AG10803 (cell line): ENCODE results near the gene FREM2.

Experiments used
- DNase-seq: peaks from one replicate; pipeline ENCODE4 v3.0.0; 2010; ENCODE audit warnings: low read depth
- H3K4me3 ChIP-seq: 2 replicates; pipeline ENCODE4 v1.5.1; 2011; ENCODE audit warnings: mild to moderate bottlenecking, low read length, control low read depth
- CTCF ChIP-seq: conservative IDR thresholded peaks from 2 replicates; pipeline ENCODE4 v1.5.1; 2011; ENCODE audit warnings: mild to moderate bottlenecking, low read length, control low read depth, inconsistent platforms

Gene FREM2

DNA sequence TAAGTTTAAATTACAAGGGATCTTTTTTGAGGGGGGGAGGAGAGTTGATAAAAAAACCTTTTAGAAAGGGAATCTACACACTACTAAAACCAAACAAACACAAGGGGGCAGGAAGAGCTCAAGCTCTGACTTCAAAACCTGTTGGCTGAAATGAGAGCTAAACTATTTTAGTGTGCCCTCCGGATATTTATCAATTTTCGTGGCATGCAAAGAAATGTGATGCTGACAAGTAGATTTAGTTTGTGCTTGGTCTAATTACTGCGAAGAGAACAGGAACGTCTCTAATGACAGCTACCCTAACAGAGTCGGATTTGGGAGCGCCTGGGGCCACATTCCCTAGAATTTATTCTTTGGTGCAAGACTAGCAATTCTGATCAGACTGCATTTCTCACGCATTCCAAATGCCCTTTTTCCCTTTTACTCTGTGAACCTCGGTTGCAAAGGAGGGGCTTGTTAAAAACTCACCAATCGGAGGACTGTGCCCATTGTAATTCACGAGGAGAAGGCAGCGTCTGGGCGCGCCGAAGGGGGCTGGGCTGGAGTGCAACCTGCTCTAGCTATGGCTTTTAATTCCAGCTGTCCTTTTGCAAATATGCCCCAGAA lies 802 bp upstream of the FREM2 start:
- H3K4me3 ChIP-seq = no peak overlapping the region
- TF ChIP-seq CTCF = 0 out of 2 replicates have a peak, but pooled peaks have one; percentile 2
- DNase-seq = no peak

- H3K4me3 ChIP-seq = no peak overlapping the region; the same call in 1 of the 2 replicates
Observed at GRCh38 chr13:38687246-38688229, 661 bp downstream of the FREM2 start.

GRCh38 chr13:38688674-38689073 lies 1.8 kb downstream of the FREM2 start:
- no peak for TF ChIP-seq CTCF
- DNase-seq = no peak
- no peak overlapping the region for H3K4me3 ChIP-seq

More at GRCh38 chr13:38687246-38688229, 661 bp downstream of the FREM2 start:
- DNase-seq = no peak
- TF ChIP-seq CTCF = no peak

- no peak overlapping the region for H3K4me3 ChIP-seq
- no peak for TF ChIP-seq CTCF
- DNase-seq = no peak
Observed at GRCh38 chr13:38690231-38690630, 3.4 kb downstream of the FREM2 start.

DNA sequence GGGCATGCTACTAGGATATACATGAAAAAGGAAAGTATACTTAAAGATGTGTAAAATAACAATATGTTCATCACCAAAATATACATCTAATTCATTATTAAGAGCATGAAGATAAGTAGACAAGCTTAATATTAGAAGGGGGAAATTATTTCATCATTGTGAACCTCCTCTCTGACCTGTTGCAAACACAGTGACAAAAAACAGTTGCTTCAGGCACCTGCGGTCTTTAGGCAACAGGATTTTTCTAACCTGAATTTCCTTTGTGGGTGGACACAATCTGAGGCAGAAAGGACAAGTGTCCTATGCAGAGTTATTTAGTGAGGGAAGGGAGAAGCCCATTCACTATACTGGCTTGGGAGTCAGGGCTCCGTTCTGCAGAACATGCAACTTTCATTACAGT lies 6.3 kb downstream of the FREM2 start:
- no peak overlapping the region for H3K4me3 ChIP-seq

DNA sequence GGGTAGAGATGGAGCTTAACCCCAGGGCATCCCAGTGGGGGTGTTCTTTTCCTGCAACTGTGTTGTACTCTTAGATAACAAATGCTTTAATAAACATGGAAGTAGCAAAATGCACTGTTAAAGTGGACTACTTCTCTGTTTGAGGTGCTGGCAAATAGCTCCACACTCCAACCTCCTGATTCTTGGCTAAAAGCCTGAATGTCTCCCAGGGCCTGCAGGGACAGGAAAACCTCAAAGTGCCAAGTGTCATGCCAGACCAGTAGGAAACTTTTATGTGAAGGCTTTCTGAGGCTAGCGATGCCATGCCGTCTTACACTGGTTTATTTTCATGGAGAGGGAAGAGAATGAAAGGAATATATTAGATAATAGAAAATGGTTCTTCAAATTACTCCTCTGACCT lies 6.8 kb downstream of the FREM2 start:
- H3K4me3 ChIP-seq = no peak overlapping the region
- no peak for DNase-seq
- no peak for TF ChIP-seq CTCF

More for the DNA sequence above, 6.3 kb downstream of the FREM2 start:
- DNase-seq = no peak
- TF ChIP-seq CTCF = no peak
